Neural cell (in vitro differentiated cells): ENCODE data around the gene ZFPL1. TPM values are rescaled to one million over a fixed set of nuclear protein-coding genes. Genes with fewer than 3 reads are reported as not detected.

ENCODE experiments used
- H2AFZ ChIP-seq: fragments of 200-600, 300-800 bp; sonication (generic), shearing (Covaris generic); 2 replicates; pipeline ENCODE4 v1.6.0; 2014; ENCODE audit warnings: low read depth, mild to moderate bottlenecking, antibody characterized with exemption, low read length, moderate library complexity
- H3F3A ChIP-seq: fragments of 200-600 bp; shearing (Covaris generic); 2 replicates; pipeline ENCODE4 v1.6.1; 2016; ENCODE audit warnings: mild to moderate bottlenecking, moderate library complexity, mixed read lengths, antibody characterized with exemption, low read length; ENCODE audit not compliant: insufficient read depth, poor library complexity, severe bottlenecking
- H3K27ac ChIP-seq: fragments of 200-600, 300-800 bp; sonication (generic), shearing (Covaris generic); 2 replicates; pipeline ENCODE4 v1.5.1; 2014; ENCODE audit warnings: mild to moderate bottlenecking, low read length, moderate library complexity
- H3K27me3 ChIP-seq: fragments of 300-800, 200-600 bp; sonication (generic), shearing (Covaris generic); 2 replicates; pipeline ENCODE4 v1.6.0; 2014; ENCODE audit warnings: mild to moderate bottlenecking, low read depth, low read length, moderate library complexity; ENCODE audit not compliant: insufficient read depth
- H3K36me3 ChIP-seq: fragments of 300-800, 200-600 bp; sonication (generic), shearing (Covaris generic); 2 replicates; pipeline ENCODE4 v1.5.1; 2014; ENCODE audit warnings: mild to moderate bottlenecking, antibody characterized with exemption, low read length, moderate library complexity; ENCODE audit not compliant: insufficient read depth
- H3K4me2 ChIP-seq: fragments of 300-800, 200-600 bp; sonication (generic), shearing (Covaris generic); 2 replicates; pipeline ENCODE4 v1.6.0; 2014; ENCODE audit warnings: mild to moderate bottlenecking, low read length
- H3K4me3 ChIP-seq: fragments of 300-800, 200-600 bp; sonication (generic), shearing (Covaris generic); 2 replicates; pipeline ENCODE4 v1.5.1; 2014; ENCODE audit warnings: mild to moderate bottlenecking, low read length, moderate library complexity
- H3K79me2 ChIP-seq: fragments of 200-600 bp; shearing (Covaris generic); replicated peaks from 2 replicates; pipeline ENCODE4 v1.6.0; 2014; ENCODE audit warnings: mild to moderate bottlenecking, low read length, moderate library complexity; ENCODE audit not compliant: insufficient read depth
- H3K9ac ChIP-seq: fragments of 300-800, 200-600 bp; sonication (generic), shearing (Covaris generic); 2 replicates; pipeline ENCODE4 v1.6.1; 2016; ENCODE audit warnings: mild to moderate bottlenecking, low read length, mixed read lengths
- H3K9me2 ChIP-seq: fragments of 200-600 bp; shearing (Covaris generic); 2 replicates; pipeline ENCODE4 v1.6.1; 2016; ENCODE audit warnings: mild to moderate bottlenecking, low read length, mixed read lengths; ENCODE audit not compliant: insufficient read depth
- H3K9me3 ChIP-seq: fragments of 200-600, 300-800 bp; sonication (generic), shearing (Covaris generic); 2 replicates; pipeline ENCODE4 v1.6.1; 2016; ENCODE audit warnings: mild to moderate bottlenecking, mixed run types, low read length, moderate library complexity, mixed read lengths
- H4K20me1 ChIP-seq: fragments of 200-600 bp; shearing (Covaris generic); 2 replicates; pipeline ENCODE4 v1.6.1; 2016; ENCODE audit warnings: mild to moderate bottlenecking, mixed run types; ENCODE audit not compliant: insufficient read depth
- CTCF ChIP-seq: fragments of 450-650 bp; IDR thresholded peaks from 2 replicates; pipeline ENCODE4 v1.5.1; 2014; ENCODE audit warnings: antibody characterized with exemption, mild to moderate bottlenecking, moderate library complexity; ENCODE audit not compliant: poor library complexity, severe bottlenecking
- EP300 ChIP-seq: fragments of 450-650 bp; conservative IDR thresholded peaks from 2 replicates; pipeline ENCODE4 v1.6.1; 2014; ENCODE audit warnings: antibody characterized with exemption, mild to moderate bottlenecking, moderate library complexity; ENCODE audit not compliant: poor library complexity, severe bottlenecking
- EZH2 ChIP-seq: fragments of 200-600, 300-800 bp; shearing (Covaris generic), sonication (generic); IDR thresholded peaks from 2 replicates; pipeline ENCODE4 v1.6.1; 2014; ENCODE audit warnings: antibody characterized with exemption, low read length, borderline replicate concordance, mild to moderate bottlenecking; ENCODE audit not compliant: insufficient read depth, poor library complexity, severe bottlenecking
- MXI1 ChIP-seq: fragments of 450-650 bp; conservative IDR thresholded peaks from 2 replicates; pipeline ENCODE4 v1.6.1; 2014; ENCODE audit warnings: antibody characterized with exemption, mild to moderate bottlenecking; ENCODE audit not compliant: poor library complexity, severe bottlenecking
- POLR2AphosphoS5 ChIP-seq: IDR thresholded peaks from 2 replicates; pipeline ENCODE4 v1.6.1; 2012
- RAD21 ChIP-seq: fragments of 450-650 bp; conservative IDR thresholded peaks from 2 replicates; pipeline ENCODE4 v1.6.1; 2014; ENCODE audit warnings: antibody characterized with exemption, mild to moderate bottlenecking, moderate library complexity
- SMC3 ChIP-seq: fragments of 450-650 bp; conservative IDR thresholded peaks from 2 replicates; pipeline ENCODE4 v1.6.1; 2014; ENCODE audit warnings: antibody characterized with exemption, mild to moderate bottlenecking, moderate library complexity; ENCODE audit not compliant: poor library complexity
- TAF1 ChIP-seq: IDR thresholded peaks from 2 replicates; pipeline ENCODE4 v1.6.1; 2012; ENCODE audit warnings: low read depth
- polyA plus RNA-seq: library from polyadenylated mRNA; depleted of rRNA; stranded (reverse); fragments of >200 nt; gene quantifications from 2 replicates; pipeline ENCODE4 v1.2.3, GENCODE V29; 2014
- TF ChIP-seq, protein P1 (sequence below): IDR thresholded peaks from 2 replicates; pipeline ENCODE4 v1.6.1; 2012; ENCODE audit warnings: borderline replicate concordance

ZFPL1 gene
- polyA plus RNA-seq, 1 donor from 2014 or later: 42.0 TPM

- no peaks in the 10 kb centered on the region for H3K9me2 ChIP-seq
- H4K20me1 ChIP-seq: no peaks in the 10 kb centered on the region
- H3K27me3 ChIP-seq: no peaks in the 10 kb centered on the region
- H3K36me3 ChIP-seq: no peaks in the 10 kb centered on the region
- no peak overlapping the region for H3K4me2 ChIP-seq
- H3K79me2 ChIP-seq: peaks cover 16% of the 10 kb centered on the region
- H3K9ac ChIP-seq: no peak overlapping the region
- peaks cover 5% of the 10 kb centered on the region for H3F3A ChIP-seq
- no peak overlapping the region for H2AFZ ChIP-seq
- TF ChIP-seq SMC3: no peak
- TF ChIP-seq POLR2AphosphoS5: no peak
- TF ChIP-seq, protein P1, sequence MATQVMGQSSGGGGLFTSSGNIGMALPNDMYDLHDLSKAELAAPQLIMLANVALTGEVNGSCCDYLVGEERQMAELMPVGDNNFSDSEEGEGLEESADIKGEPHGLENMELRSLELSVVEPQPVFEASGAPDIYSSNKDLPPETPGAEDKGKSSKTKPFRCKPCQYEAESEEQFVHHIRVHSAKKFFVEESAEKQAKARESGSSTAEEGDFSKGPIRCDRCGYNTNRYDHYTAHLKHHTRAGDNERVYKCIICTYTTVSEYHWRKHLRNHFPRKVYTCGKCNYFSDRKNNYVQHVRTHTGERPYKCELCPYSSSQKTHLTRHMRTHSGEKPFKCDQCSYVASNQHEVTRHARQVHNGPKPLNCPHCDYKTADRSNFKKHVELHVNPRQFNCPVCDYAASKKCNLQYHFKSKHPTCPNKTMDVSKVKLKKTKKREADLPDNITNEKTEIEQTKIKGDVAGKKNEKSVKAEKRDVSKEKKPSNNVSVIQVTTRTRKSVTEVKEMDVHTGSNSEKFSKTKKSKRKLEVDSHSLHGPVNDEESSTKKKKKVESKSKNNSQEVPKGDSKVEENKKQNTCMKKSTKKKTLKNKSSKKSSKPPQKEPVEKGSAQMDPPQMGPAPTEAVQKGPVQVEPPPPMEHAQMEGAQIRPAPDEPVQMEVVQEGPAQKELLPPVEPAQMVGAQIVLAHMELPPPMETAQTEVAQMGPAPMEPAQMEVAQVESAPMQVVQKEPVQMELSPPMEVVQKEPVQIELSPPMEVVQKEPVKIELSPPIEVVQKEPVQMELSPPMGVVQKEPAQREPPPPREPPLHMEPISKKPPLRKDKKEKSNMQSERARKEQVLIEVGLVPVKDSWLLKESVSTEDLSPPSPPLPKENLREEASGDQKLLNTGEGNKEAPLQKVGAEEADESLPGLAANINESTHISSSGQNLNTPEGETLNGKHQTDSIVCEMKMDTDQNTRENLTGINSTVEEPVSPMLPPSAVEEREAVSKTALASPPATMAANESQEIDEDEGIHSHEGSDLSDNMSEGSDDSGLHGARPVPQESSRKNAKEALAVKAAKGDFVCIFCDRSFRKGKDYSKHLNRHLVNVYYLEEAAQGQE: no peak
- TF ChIP-seq CTCF: no peak
- TF ChIP-seq EZH2: no peak
- TF ChIP-seq TAF1: no peak
- no peak for TF ChIP-seq RAD21
- TF ChIP-seq MXI1: no peak
- TF ChIP-seq EP300: no peak
- H3K4me3 ChIP-seq: no peak overlapping the region
- H3K9me3 ChIP-seq: no peaks in the 10 kb centered on the region
- H3K27ac ChIP-seq: no peak overlapping the region
Observed at GRCh38 chr11:65131417-65131776, 47.4 kb downstream of the ZFPL1 start.

GRCh38 chr11:65131895-65132237, 47.8 kb downstream of the ZFPL1 start:
- Histone ChIP-seq H3K27me3 (no peaks in the 10 kb centered on the region), H3K79me2 (peaks cover 16% of the 10 kb centered on the region), H3F3A (peaks cover 5% of the 10 kb centered on the region), H3K9me3 (no peaks in the 10 kb centered on the region), H3K9ac (no peak overlapping the region), H3K4me3 (no peak overlapping the region), H3K9me2 (no peaks in the 10 kb centered on the region), H4K20me1 (no peaks in the 10 kb centered on the region), H2AFZ (no peak overlapping the region), H3K27ac (no peak overlapping the region), H3K4me2 (no peak overlapping the region), H3K36me3 (no peaks in the 10 kb centered on the region)
- TF ChIP-seq, protein P1: no peak
- TF ChIP-seq CTCF (no peak), EP300 (no peak), TAF1 (no peak), RAD21 (no peak), MXI1 (no peak), POLR2AphosphoS5 (no peak), EZH2 (no peak), SMC3 (no peak)
